NCI-H2081 (cell line): Measurements from ENCODE around the gene PATJ.
"Not testable (repeated sequence)": the region's sequence is repeated elsewhere in the genome, so short reads cannot be mapped to it uniquely, and the experiment has no call there.

Experiments used
- DNase-seq, 2 experiments: peaks; one replicate each; lab custom pipeline; 2025; lab: John Stamatoyannopoulos, UW

Gene PATJ

DNA sequence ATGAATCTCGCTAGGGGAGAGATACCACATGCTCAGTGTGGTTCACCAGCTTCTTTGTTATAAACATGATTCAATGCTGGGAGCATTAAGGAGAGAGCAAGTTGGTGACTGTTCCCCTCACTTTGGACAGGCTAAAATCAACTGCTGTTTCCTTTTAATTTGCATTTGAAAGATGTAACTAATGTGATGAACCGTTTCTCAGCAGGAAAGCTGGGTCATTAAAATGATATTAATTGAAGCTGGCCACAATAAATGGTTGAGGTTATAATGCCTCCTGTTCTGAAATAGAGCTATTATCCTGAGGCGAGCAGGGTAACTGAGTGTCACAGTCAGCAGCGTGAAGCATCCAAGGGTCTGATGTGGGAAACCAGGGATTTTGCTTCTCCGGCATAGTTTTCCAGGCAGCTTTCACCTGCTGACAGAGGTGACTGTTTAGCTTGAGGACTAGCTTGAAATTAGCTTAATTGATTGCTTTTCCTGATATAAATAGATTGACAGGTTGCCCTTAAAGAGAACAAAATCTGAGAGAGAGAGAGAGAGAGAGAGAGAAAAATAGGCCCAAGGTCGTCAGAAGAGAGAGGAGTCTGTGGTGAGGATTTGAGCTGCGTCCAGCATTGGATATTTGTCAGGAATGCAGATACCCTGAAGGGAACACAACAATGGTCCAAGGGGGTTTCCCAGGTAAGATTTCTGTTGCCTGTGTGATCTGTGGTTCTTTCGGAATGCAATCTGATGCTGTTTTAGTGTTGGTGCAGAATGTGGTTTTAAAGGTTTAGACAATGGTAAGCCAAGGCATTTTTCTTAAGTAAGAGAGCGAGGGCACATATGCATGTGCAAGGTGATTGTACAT lies 209.7 kb downstream of the PATJ start:
- DNase-seq: peak; percentile 0 to 21

GRCh38 chr1:61952675-61953074 lies 210.4 kb downstream of the PATJ start:
- no peak for DNase-seq

DNA sequence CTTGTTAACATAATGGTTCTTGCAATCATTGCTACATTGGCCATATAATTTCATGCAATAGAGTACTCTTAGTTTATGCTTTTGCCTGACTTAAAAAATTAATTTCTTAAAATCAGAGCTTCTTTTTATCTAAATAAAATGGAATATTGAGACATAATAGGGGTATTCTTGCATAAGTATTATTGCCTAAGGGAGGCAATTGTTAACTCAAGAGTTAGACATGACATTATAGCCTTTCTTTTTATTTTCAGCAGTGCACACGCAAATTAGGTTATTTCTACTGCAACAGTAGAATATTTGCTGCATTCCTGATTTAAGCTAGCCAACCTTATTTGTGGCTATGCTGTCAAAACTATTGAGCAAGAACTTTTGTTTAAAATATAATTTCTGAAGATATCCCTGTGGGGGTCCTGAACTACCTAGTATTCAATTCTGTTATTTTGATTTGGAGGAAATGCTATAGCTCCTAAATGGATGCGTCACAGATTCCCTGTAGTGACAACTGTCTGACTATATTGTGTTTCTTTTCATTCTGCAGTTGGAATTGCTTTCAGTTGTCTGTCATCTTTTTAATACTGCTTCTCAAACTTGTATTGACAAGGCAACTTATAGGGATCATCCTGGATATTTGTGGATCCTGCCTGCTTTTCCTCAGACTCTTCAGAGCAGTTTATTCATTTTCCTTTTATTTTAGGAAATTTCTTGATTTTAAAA lies 211.0 kb downstream of the PATJ start:
- DNase-seq: no peak

GRCh38 chr1:61953790-61954150 lies 211.5 kb downstream of the PATJ start:
- DNase-seq: no peak

GRCh38 chr1:61955261-61955660 lies 213.0 kb downstream of the PATJ start:
- DNase-seq: no peak

DNA sequence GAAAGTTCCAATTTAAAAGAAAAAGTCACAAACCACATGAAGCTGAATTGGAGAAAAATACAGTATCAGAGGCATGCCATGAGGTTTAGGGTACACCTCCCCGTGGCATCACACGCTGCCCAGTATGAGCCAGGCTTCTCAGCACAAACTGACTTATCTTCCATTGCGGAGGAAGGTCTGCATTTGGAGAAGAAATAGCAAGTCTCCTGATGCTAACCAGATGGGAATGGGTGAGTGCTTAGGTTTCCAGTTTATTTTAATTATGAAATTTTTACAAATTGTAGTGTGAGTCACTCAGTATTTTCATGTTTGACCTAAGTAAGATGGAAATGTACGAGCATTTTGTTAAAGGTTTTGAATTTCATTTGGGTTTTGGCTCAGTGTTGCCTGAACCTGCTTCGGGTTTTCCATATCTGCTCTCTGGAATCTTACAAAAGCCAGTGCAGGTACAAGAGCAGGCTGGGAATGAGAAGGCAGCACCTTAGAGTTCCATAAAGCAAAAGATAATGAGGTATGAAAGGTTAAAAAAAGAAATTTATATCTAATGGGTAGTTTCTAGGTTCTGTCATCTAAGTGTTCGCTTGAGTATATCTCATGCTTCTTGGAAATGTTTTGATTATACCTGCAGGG lies 213.9 kb downstream of the PATJ start:
- no peak for DNase-seq

DNA sequence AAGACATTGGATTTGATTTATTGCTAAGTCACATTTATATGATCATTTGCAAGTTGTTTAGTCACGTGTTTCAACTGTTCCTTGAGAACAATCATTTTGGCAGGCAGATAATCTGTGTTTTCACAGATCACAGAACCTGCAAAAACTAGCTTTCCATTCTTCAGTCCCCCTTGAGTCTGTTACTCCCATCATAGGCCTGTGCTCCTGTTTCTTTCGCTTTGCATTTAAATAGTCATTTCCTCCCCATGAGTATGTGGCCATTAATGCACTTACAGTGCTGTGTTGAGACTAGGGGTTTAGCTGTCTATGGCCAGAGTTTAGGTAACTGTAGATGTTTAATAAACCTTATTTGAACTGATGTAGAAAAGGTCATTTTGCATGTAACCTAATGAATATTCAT lies 214.5 kb downstream of the PATJ start:
- no peak for DNase-seq

DNA sequence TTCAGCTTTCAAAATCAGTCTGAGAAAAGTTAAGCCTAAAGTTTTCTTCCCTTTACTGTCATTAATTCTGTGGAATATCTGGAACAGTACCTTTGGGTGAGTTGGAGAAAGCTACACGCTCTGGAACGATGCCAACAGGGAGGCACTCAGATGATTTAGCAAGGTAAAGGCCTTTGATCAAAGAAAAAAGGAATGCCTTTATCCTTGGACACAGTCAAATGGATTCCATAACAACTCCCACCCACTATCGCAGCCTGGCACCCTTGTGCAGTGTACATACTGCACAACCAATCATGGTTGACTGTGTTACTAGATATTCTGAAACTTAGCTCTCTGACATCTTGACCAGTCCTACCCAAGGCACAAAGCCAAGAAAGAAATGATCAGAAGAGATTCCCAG lies 218.7 kb downstream of the PATJ start:
- DNase-seq: no peak

DNA sequence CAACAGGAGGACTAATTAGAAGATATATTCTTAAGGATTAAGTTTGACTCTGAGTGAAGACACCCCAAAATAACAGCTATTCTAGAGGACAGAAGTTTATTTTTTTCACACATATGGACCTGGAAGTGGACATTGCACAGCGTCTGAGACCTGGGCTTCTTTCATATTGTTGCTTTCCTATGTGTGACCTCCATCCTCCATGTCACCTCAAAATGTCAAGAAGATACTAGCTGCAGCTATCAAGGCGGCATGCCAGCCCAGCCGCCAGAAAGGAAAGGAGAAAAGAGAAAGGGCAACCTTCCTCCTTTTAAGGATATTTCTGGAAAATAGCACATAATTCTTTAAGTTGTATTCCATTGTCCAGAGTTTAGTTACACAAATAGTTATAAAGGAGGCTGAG lies 220.4 kb downstream of the PATJ start:
- DNase-seq: no peak

GRCh38 chr1:61966450-61967225 lies 224.4 kb downstream of the PATJ start:
- DNase-seq: not testable (repeated sequence)

GRCh38 chr1:61967750-61968149 lies 225.5 kb downstream of the PATJ start:
- no peak for DNase-seq

- DNase-seq: no peak
These were observed 226.6 kb downstream of the PATJ start for GRCh38 chr1:61968869-61969268.

GRCh38 chr1:61973100-61973837 lies 231.0 kb downstream of the PATJ start:
- DNase-seq: no peak

GRCh38 chr1:61975638-61976037 lies 233.4 kb downstream of the PATJ start:
- DNase-seq: no peak

DNA sequence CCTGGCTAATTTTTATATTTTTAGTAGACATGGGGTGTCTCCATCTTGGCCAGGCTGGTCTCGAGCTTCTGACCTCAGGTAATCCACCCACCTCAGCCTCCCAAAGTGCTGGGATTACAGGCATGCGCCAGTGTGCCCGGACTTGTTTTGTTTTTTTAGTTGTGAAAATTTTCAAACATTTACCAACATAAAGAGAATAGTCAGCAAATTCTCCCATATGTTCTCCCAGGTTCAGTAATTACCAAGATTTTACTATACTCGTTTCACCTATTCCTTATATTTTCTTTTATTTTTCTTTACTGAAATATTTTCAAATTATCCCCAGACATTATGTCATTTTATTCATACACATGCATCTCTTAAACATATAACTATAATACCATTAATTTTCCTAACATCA lies 234.3 kb downstream of the PATJ start:
- no peak for DNase-seq

DNA sequence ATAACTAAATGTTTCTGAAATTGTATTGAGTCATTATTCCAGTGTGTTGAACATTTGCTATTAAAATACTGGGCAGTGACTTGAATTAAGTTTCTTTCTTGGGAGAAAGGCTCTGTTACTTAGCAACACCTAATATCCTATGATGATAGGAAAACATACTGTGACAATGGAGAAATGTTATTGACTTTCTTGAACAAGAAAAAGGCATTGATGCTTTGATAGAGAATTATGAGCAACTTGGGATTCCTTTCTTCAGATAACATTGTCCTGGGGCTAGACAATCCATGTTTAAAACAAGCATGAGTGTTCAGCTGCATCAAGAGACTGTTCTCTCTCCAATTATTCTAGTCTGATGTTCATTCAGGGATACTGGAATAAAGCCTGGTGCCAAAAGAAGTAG lies 236.5 kb downstream of the PATJ start:
- DNase-seq: peak in 1 of 2 experiments; percentile 11

- no peak for DNase-seq
These were observed 237.4 kb downstream of the PATJ start for GRCh38 chr1:61979729-61980128.

DNA sequence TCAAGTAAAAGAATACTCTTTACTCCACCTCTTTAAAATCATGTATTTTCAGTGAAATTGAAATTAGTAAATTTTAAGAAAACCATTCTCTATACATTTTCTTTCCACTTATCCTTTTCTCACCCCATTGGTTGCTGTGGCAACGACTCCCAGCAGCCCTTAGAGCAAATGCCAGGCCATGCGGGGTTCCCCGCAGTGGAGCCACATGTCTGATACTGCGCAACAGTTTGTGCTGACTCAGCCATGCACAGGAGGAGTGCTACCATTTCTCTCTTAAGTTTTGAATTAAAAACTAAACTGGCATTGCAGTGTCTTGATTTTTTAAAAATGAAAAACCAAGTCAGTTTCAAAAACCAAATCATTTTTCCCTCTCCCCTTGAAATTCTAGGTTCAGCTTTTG lies 238.3 kb downstream of the PATJ start:
- DNase-seq: no peak

- no peak for DNase-seq
These were observed 239.8 kb downstream of the PATJ start for GRCh38 chr1:61981870-61982660.

DNA sequence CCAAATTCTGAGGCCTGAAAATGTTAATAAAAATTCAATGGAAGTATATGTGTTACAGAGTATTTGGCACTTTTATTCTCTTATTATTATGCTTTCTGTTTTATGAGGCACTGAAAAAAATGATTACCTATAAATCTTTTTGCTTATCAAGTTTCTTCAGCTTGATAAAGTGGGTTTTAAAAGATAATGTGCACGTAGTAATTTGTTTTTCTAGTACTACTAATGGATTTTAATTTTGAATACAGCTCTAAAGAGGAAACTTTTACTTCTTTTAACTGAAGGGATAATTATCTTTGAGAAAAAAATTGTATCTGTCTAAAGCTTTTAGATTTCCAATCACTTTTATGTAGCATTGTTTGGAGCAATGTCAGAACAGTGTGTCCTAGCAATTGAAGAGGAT lies 241.0 kb downstream of the PATJ start:
- DNase-seq: no peak

DNA sequence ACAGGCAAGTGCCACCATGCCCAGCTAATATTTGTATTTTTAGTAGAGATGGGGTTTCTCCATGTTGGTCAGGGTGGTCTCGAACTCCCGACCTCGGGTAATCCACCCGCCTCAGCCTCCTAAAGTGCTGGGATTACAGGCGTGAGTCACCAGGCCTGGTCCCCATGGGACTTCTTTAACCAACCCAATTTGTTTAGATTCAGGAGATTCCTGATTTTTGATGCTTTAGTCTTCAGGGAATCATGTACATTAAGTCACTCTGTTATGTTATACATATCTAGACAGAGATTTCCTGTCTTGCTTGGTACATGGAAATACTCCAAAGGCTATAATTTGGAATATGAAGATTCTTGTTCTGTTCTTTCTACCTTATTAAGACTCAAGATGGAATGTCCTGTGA lies 250.0 kb downstream of the PATJ start:
- DNase-seq: no peak
